GM21367 (cell line): Measurements from ENCODE around the gene ME1.
"Not testable (repeated sequence)": the region's sequence is repeated elsewhere in the genome, so short reads cannot be mapped to it uniquely, and the experiment has no call there.

Source experiments
- ATAC-seq: cut with Tn5 transposase; IDR thresholded peaks from one replicate; pipeline ENCODE4 v1.9.1; 2021; ENCODE audit not compliant: unreplicated experiment

ME1 gene

DNA sequence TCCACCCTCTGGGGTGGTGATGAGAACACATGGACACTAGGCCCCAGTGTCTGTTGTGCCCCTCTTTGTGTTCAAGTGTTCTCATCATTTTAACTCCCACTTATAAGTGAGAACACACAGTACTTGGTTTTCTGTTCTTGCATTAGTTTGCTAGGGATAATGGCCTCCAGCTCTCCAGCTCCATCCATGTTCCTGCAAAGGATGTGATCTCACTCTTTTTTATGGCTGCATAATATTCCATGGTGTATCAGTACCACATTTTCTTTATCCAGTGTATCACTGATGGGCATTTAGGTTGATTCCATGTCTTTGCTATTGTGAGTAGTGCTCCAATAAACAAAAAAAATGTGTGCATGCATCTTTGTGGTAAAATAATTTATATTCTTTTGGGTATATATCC lies 170.3 kb downstream of the ME1 start:
- no peak for ATAC-seq

DNA sequence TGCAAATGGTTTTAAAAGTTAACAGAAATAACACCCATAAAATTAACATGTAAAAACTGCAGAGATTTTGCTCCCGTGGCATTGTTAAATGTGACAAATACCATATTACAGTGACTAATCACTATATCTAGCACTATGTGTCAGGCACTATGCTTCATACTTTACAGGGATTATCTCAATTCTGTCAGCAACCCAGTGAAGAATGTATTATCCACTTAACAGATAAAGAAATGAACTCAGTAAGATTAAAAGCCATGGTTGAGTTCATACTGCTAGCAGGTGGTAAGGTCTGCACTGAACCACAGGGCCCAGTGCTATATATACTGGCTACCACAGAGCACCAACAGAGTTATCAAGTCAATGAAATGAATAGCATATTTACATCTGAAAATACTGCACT lies 172.3 kb downstream of the ME1 start:
- ATAC-seq, result no peak

- ATAC-seq, result no peak
These were observed 173.1 kb downstream of the ME1 start for GRCh38 chr6:83257791-83258190.

- ATAC-seq, result not testable (repeated sequence)
These were observed 174.1 kb downstream of the ME1 start for GRCh38 chr6:83256719-83257118.

GRCh38 chr6:83252719-83253118 lies 178.1 kb downstream of the ME1 start:
- ATAC-seq, result no peak

GRCh38 chr6:83250235-83250634 lies 180.6 kb downstream of the ME1 start:
- no peak for ATAC-seq

DNA sequence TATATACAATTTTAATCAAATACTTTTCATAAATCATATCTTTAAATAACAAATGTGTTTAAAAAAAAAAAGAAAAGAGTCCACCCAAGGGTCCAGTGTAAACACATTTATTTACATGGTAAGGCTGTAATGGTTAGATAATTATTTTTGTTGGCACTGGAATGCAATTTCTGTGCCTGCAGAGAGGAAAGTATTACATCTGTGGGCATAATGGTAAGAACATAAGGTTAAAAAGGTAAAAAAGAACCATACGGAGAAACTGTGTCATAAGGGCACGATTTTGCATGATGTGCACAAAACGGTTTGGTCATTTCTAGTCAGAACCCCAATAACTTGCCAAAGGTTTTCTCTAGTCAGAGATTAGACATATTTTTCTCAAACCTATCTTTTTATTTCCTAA lies 183.4 kb downstream of the ME1 start:
- ATAC-seq, result no peak

- no peak for ATAC-seq
These were observed 199.7 kb downstream of the ME1 start for GRCh38 chr6:83231146-83231545.

DNA sequence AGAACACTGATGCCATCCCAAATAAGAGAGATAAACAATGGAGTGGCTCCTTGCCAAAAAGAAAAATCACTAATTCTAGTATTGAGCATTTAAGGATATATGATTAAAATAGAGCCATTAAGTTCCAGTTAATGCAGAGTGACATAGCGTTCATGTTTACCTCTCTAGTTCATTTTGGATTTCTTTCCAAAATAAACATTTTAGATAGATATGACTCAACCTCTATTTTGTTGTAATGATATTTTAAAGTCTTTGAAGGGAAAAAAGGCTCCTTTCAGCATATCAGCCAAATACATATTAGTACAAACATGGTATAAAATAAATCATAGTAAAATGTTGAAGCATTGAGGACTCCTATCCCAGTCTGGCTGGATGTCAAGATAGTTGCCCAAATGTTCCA lies 204.3 kb downstream of the ME1 start:
- no peak for ATAC-seq

DNA sequence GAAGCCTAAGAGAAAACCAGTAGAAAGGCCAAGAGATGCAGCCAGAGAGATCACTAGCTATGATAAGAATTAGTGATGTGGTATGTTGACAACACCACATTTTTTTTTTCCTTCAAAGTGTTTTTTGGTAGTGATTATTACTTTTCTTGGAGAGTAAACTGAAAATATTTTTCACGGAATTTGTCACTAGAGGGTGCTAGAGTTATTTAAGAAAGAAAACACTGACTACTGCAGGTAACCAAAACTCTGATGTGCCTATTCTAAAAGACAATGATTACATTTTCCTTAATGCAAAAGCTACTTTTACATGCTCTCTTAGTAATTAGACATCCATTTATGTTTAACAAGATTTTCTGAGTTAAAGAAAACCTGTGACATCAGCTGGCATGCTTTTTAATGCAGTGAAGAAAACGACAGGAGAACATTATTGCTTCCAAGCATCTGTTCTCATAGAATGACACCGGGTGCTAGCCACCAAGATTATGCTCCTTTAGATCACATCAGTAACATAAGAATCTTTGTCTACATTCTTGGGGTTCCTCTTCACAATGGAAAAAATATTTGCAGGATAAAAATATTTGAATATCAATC lies 208.9 kb downstream of the ME1 start:
- peak; percentile 54 for ATAC-seq

- no peak for ATAC-seq
These were observed 209.6 kb downstream of the ME1 start for GRCh38 chr6:83221276-83221675.

DNA sequence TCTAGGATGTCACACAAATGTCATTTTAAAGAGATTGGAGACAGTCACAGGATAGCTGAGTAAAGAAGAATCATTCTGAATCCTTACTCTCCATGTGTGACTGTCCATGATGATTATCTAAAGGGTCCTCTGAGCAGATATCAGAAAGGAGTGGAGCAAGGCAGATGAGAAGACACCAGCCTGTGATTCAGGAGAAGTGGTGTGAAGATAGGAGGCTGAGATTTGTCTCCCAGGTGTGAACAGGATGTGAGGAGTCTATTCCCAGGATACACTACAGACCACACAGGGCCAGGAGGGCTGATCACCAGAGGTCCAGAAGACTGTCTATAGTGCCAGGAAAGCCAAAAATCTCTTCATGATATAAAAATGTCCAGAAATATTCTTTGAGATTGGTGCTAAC lies 210.7 kb downstream of the ME1 start:
- no peak for ATAC-seq

DNA sequence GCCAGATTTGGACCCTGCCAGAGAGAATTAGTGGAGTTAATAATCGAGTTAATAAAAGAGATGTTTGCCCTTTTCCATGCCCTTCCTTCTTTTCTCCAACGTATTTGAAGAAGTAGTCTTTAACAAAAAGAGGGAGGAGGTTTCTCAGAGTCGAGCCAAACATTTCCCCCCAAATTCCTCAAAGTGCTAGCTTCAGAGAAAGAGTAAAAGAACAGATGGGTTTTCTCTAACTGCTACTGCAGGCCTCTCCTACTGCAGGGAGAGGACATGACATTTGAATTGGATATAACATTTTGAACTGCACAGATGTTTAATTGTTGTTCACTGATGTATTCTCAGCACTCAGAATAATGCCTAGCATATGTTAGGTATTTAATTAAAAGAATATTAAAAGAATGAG lies 212.2 kb downstream of the ME1 start:
- no peak for ATAC-seq

- ATAC-seq, result no peak
These were observed 214.0 kb downstream of the ME1 start for GRCh38 chr6:83216806-83217205.

GRCh38 chr6:83215131-83216047 lies 215.5 kb downstream of the ME1 start:
- ATAC-seq, result peak; percentile 100

GRCh38 chr6:83202031-83202430 lies 228.8 kb downstream of the ME1 start:
- no peak for ATAC-seq

GRCh38 chr6:83199863-83200225 lies 231.0 kb downstream of the ME1 start:
- ATAC-seq, result no peak

DNA sequence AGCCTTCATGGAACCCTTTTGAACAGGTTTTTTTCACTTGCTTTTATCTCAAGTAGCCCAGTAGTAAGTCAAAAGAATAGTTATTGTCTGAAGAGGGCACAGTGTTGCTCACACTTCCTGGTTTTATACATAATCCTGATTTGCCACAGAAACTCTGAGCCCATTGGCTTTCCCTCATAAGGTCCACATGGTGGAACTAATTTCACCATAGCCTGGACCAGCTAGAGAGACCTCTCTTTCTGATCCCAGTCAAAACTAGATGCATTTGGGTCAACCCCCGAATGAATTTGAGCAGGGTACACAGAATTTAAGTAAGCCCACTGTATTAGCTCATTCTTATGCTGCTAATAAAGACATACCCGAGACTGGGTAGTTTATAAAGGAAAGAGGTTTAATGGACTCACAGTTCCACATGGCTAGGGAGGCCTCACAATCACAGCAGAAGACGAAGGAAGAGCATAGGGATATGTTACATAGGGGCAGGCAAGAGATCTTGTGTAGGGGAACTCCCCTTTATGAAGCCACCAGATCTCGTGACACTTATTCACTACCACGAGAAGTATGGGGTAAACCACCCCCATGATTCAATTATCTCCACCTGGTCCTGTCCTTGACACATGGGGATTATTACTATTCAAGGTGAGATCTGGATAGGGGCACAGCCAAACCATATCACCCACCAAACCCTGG lies 231.5 kb downstream of the ME1 start:
- no peak for ATAC-seq

DNA sequence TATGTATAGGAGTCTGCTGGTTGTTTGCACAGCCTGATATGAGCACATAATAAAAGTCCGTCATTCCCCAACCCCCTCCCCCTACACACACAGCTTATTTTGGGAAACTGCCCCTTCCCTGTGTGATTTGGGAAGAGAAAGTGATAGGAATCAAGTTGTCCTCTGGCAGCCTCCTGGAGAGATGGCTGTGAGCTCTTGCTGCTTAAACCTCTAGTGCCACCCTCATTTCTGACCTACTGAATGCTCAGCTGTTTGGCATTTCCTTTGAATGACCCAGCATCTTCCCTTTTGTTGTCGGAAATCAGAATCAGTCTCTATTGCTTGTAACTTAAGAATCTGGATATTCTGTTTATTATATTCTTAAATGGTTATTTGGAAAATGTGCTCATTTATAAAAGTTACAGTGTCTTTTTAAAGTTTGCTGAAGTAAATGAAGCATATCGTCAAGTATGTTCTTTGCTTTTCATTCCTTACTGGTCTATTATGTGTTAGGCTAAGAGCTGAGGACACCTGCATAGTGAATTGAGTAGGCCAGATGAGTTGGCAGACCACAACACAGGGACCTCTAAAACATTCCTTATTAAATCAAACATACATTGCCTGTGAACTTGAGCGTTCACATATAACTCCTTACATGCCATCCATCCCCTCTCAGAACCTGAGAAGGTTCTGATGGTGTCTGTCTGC lies 232.2 kb downstream of the ME1 start:
- ATAC-seq, result no peak

DNA sequence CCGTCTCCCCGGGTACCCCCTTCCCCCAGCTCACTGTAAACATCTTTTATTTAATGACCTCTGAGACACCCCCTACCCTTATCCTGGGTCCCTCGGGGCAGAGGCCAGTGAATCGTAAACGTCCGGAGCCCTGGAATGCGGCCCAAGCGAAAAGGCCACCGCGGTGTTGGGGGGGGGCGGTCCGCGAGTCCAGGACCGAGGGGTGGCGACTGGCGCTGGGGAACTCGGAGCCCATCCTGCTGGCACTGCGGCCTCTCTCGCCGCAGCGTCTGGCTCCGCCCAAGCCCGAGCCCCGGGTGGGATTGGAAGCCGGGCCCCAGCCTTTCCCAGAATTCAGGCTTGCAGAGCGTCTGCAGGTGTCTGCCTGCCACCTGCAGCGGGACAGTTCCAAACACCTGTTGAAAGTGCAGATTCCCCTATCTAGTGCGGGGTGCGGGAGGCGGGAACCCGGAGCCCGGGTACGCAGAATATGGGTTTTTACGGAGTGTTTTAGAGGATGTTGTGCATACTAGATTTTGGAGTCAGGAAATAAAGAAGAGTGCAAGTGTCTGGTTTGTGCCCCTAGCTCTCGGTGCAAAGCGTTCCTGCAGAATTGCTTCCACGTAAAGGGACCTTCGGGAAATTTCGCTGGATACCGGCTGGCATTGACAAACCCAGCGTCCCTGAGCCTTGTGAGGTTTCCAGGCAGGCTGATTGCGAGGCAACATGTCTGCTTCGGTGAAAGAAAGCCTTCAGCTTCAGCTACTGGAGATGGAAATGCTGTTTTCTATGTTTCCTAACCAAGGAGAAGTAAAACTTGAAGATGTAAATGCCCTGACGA lies 236.9 kb downstream of the ME1 start:
- ATAC-seq, result peak; percentile 28
